ENCODE data around the gene GRK1.

DNA sequence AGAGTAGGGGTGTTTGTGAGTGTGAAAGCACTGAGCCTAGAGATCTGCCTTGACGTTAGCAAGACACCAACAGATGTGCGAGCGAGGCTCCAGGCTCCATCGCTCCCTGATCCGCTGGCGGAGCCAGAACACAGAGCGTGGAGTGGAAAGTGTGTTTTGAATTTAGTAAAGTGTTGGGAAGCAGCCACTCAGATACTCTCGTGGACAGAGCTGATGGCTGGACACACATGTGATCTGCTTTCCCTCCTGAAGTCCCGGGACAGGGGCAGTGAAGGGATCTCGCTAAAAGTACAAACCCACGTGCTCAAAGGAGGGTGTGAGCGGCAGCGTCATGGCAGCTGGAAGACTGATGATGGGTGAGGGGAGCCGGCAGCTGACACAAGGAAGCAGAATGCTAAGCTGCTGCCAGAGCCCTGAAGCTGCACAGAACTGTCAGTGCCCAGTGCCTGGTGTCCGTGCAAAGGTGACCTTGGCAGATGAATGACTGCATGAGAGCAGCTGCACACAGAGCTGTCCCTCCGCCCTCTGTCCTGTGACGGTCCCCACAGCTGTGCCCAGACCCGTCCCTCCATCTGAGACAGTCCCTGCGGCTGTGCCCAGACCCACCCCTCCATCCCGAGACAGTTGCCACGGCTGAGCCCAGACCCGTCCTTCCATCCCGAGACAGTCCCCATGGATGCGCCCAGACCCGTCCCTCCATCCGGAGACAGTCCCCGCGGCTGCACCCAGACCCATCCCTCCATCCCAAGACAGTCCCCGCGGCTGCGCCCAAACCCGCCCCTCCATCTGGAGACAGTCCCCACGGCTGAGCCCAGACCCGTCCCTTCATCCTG, 62.4 kb downstream of the GRK1 start:
- TF ChIP-seq, protein P1, sequence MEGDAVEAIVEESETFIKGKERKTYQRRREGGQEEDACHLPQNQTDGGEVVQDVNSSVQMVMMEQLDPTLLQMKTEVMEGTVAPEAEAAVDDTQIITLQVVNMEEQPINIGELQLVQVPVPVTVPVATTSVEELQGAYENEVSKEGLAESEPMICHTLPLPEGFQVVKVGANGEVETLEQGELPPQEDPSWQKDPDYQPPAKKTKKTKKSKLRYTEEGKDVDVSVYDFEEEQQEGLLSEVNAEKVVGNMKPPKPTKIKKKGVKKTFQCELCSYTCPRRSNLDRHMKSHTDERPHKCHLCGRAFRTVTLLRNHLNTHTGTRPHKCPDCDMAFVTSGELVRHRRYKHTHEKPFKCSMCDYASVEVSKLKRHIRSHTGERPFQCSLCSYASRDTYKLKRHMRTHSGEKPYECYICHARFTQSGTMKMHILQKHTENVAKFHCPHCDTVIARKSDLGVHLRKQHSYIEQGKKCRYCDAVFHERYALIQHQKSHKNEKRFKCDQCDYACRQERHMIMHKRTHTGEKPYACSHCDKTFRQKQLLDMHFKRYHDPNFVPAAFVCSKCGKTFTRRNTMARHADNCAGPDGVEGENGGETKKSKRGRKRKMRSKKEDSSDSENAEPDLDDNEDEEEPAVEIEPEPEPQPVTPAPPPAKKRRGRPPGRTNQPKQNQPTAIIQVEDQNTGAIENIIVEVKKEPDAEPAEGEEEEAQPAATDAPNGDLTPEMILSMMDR (IDR thresholded peaks at IDR 0.05; ENCODE audit: low read depth, low read length): no peak
- TF ChIP-seq, protein P2, sequence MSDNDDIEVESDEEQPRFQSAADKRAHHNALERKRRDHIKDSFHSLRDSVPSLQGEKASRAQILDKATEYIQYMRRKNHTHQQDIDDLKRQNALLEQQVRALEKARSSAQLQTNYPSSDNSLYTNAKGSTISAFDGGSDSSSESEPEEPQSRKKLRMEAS (IDR thresholded peaks at IDR 0.05; ENCODE audit: low read depth, low read length): peak; percentile 50
- TF ChIP-seq POLR2A (IDR thresholded peaks at IDR 0.05; ENCODE audit: extremely low read depth, insufficient read length) (no peak), MYC (IDR thresholded peaks at IDR 0.05; ENCODE audit: low read depth, low read length) (no peak)

All from NB4 (cell line).